H9 (cell line): ENCODE data around the gene TRIM54. TPM values are rescaled to one million over a fixed set of nuclear protein-coding genes. Genes with fewer than 3 reads are reported as not detected.

Source experiments
- DNase-seq: peaks from one replicate; pipeline ENCODE4 v3.0.0-alpha.2; 2017
- H2AFZ ChIP-seq: one replicate; pipeline ENCODE4 v1.6.1; 2013; ENCODE audit warnings: mild to moderate bottlenecking, low read length, control low read depth, moderate library complexity
- H2AK5ac ChIP-seq: 2 replicates; pipeline ENCODE4 v1.6.1; 2013; ENCODE audit warnings: low read length, control low read depth, mixed read lengths; ENCODE audit not compliant: insufficient read length
- H2BK120ac ChIP-seq: one replicate; pipeline ENCODE4 v1.6.1; 2013; ENCODE audit warnings: low read depth, mild to moderate bottlenecking, low read length, control low read depth, inconsistent platforms; ENCODE audit not compliant: poor library complexity, severe bottlenecking
- H2BK12ac ChIP-seq: 2 replicates; pipeline ENCODE4 v1.6.1; 2013; ENCODE audit warnings: low read length, control low read depth, mixed read lengths, low read depth; ENCODE audit not compliant: insufficient read length
- H2BK15ac ChIP-seq: 2 replicates; pipeline ENCODE4 v1.6.1; 2013; ENCODE audit warnings: low read depth, low read length, control low read depth
- H2BK20ac ChIP-seq: one replicate; pipeline ENCODE4 v1.6.1; 2013; ENCODE audit warnings: low read depth, mild to moderate bottlenecking, low read length, control low read depth, inconsistent platforms; ENCODE audit not compliant: poor library complexity, severe bottlenecking
- H2BK5ac ChIP-seq: 2 replicates; pipeline ENCODE4 v1.6.1; 2013; ENCODE audit warnings: low read length, control low read depth, mixed read lengths; ENCODE audit not compliant: insufficient read length
- H3K14ac ChIP-seq: 2 replicates; pipeline ENCODE4 v1.6.1; 2013; ENCODE audit warnings: low read length, control low read depth; ENCODE audit not compliant: insufficient read depth
- H3K18ac ChIP-seq: 2 replicates; pipeline ENCODE4 v1.6.1; 2013; ENCODE audit warnings: low read depth, mild to moderate bottlenecking, mixed read lengths, low read length, control low read depth; ENCODE audit not compliant: insufficient read length
- H3K23ac ChIP-seq: 2 replicates; pipeline ENCODE4 v1.6.1; 2013; ENCODE audit warnings: low read length, control low read depth, mixed read lengths, low read depth; ENCODE audit not compliant: insufficient read length
- H3K23me2 ChIP-seq: 2 replicates; pipeline ENCODE4 v1.6.1; 2013; ENCODE audit warnings: low read depth, mild to moderate bottlenecking, mixed read lengths, low read length, control low read depth; ENCODE audit not compliant: insufficient read length, poor library complexity, severe bottlenecking
- H3K27ac ChIP-seq: 2 replicates; pipeline ENCODE4 v1.5.1; 2013; ENCODE audit warnings: low read length, control low read depth, mixed read lengths, low read depth; ENCODE audit not compliant: insufficient read length
- H3K27me3 ChIP-seq: 2 replicates; pipeline ENCODE4 v1.6.1; 2013; ENCODE audit warnings: low read length, control low read depth, inconsistent platforms; ENCODE audit not compliant: insufficient read depth
- H3K4ac ChIP-seq: 2 replicates; pipeline ENCODE4 v1.6.1; 2013; ENCODE audit warnings: low read depth, mild to moderate bottlenecking, control low read depth, inconsistent platforms, low read length, moderate library complexity
- H3K4me1 ChIP-seq: 2 replicates; pipeline ENCODE4 v1.6.1; 2013; ENCODE audit warnings: low read length, control low read depth, inconsistent platforms; ENCODE audit not compliant: insufficient read depth
- H3K4me2 ChIP-seq: 2 replicates; pipeline ENCODE4 v1.6.1; 2013; ENCODE audit warnings: low read length, control low read depth, mixed read lengths; ENCODE audit not compliant: insufficient read length, insufficient read depth
- H3K56ac ChIP-seq: 2 replicates; pipeline ENCODE4 v1.6.1; 2013; ENCODE audit warnings: low read depth, mild to moderate bottlenecking, mixed read lengths, low read length, control low read depth; ENCODE audit not compliant: insufficient read length
- H3K79me1 ChIP-seq: 2 replicates; pipeline ENCODE4 v1.6.1; 2013; ENCODE audit warnings: low read depth, mild to moderate bottlenecking, moderate library complexity, low read length, control low read depth, inconsistent platforms; ENCODE audit not compliant: insufficient read depth, poor library complexity, severe bottlenecking
- H3K79me2 ChIP-seq: 2 replicates; pipeline ENCODE4 v1.6.1; 2013; ENCODE audit warnings: low read length, control low read depth, inconsistent platforms; ENCODE audit not compliant: insufficient read depth
- H3K9ac ChIP-seq: 2 replicates; pipeline ENCODE4 v1.6.1; 2013; ENCODE audit warnings: low read length, control low read depth, mixed read lengths; ENCODE audit not compliant: insufficient read length; ENCODE audit errors: extremely low read depth
- H3K9me3 ChIP-seq: one replicate; pipeline ENCODE4 v1.6.1; 2013; ENCODE audit warnings: low read depth, low read length, inconsistent platforms; ENCODE audit not compliant: control insufficient read depth
- H3T11ph ChIP-seq: one replicate; pipeline ENCODE4 v1.6.1; 2013; ENCODE audit warnings: mild to moderate bottlenecking, low read length, control low read depth, inconsistent platforms
- H4K20me1 ChIP-seq: one replicate; pipeline ENCODE4 v1.6.1; 2013; ENCODE audit not compliant: control insufficient read depth, insufficient read length, insufficient read depth
- H4K5ac ChIP-seq: 2 replicates; pipeline ENCODE4 v1.6.1; 2013; ENCODE audit warnings: low read depth, mild to moderate bottlenecking, mixed read lengths, low read length, control low read depth; ENCODE audit not compliant: insufficient read length
- H4K8ac ChIP-seq: replicated peaks from 2 replicates; pipeline ENCODE4 v1.6.1; 2013; ENCODE audit warnings: low read length, control low read depth, mixed read lengths, low read depth; ENCODE audit not compliant: insufficient read length
- H4K91ac ChIP-seq: 2 replicates; pipeline ENCODE4 v1.6.1; 2013; ENCODE audit warnings: low read depth, mild to moderate bottlenecking, moderate library complexity, mixed read lengths, low read length, control low read depth; ENCODE audit not compliant: insufficient read length
- H3K27ac Mint-ChIP-seq, 3 experiments: 2 replicates in 2 of 3; 3 replicates in 1 of 3; pipeline ENCODE4 v1.8.0; 2020 to 2021; ENCODE audit warnings: mixed read lengths in 3 of 3, mild to moderate bottlenecking in 1 of 3, moderate library complexity in 1 of 3
- H3K27me3 Mint-ChIP-seq: 2 replicates; pipeline ENCODE4 v1.8.0; 2021; ENCODE audit warnings: low read depth, mild to moderate bottlenecking, moderate library complexity, mixed read lengths
- H3K36me3 Mint-ChIP-seq, 3 experiments: 2 replicates in 2 of 3; 3 replicates in 1 of 3; pipeline ENCODE4 v1.8.0; 2020 to 2021; ENCODE audit warnings: low read depth in 3 of 3, mixed read lengths in 3 of 3; ENCODE audit not compliant: insufficient read depth in 1 of 3
- H3K4me1 Mint-ChIP-seq, 2 experiments: 2 replicates each; pipeline ENCODE4 v1.8.0; 2020; ENCODE audit warnings: mixed read lengths in 2 of 2
- H3K4me3 Mint-ChIP-seq, 2 experiments: 2 replicates in 1 of 2; 3 replicates in 1 of 2; pipeline ENCODE4 v1.8.0; 2020 to 2021; ENCODE audit warnings: mild to moderate bottlenecking in 2 of 2, mixed read lengths in 2 of 2, moderate library complexity in 1 of 2
- H3K9me3 Mint-ChIP-seq, 2 experiments: 2 replicates in 1 of 2; 3 replicates in 1 of 2; pipeline ENCODE4 v1.8.0; 2020; ENCODE audit warnings: mild to moderate bottlenecking in 2 of 2, mixed read lengths in 2 of 2, moderate library complexity in 1 of 2
- CTCF ChIP-seq: fragments of 200-600 bp; sonication (generic); conservative IDR thresholded peaks from 3 replicates; pipeline ENCODE4 v1.8.0; 2021; ENCODE audit warnings: antibody characterized with exemption, mild to moderate bottlenecking
- WGBS: extraction: QIAGEN DNeasy Blood & Tissue Kit; methylation state at CpG from one replicate; pipeline ENCODE4 v1.1.7; 2013; ENCODE audit warnings: missing lambda C conversion rate, low lambda C conversion rate, mixed read lengths; ENCODE audit not compliant: insufficient read length; ENCODE audit errors: extremely low coverage; 5-methylcytosine and 5-hydroxymethylcytosine counted together
- total RNA-seq: library from RNA; stranded (reverse); gene quantifications from 2 replicates; pipeline ENCODE4 v1.2.1, GENCODE V29; 2021

The TRIM54 gene
- total RNA-seq, 1 experiment from 2014 or later = 5.0 TPM

GRCh38 chr2:27270131-27270530 is 12.1 kb upstream of the TRIM54 start:
- Histone ChIP-seq H2BK5ac (no peak overlapping the region), H4K8ac (no peak overlapping the region), H4K5ac (no peak overlapping the region), H3K4ac (no peak overlapping the region), H3K79me1 (no peaks in the 10 kb centered on the region), H3K18ac (no peak overlapping the region), H2BK12ac (no peak overlapping the region), H3K4me1 (no peaks in the 10 kb centered on the region), H3K4me2 (no peak overlapping the region), H3K14ac (no peak overlapping the region), H3K23me2 (no peaks in the 10 kb centered on the region), H3K27ac (no peak overlapping the region), H2BK120ac (no peak overlapping the region), H3K79me2 (no peaks in the 10 kb centered on the region), H2BK20ac (no peak overlapping the region), H3K27me3 (peaks cover 10% of the 10 kb centered on the region; the same call in 1 of the 2 replicates), H3K9ac (no peak overlapping the region), H3K23ac (no peak overlapping the region), H3K9me3 (no peaks in the 10 kb centered on the region), H2AK5ac (no peak overlapping the region), H4K91ac (no peak overlapping the region), H3K56ac (no peak overlapping the region), H4K20me1 (no peaks in the 10 kb centered on the region), H2AFZ (no peak overlapping the region), H3T11ph (no peak overlapping the region), H2BK15ac (no peak overlapping the region)
- H3K4me3 Mint-ChIP-seq = no peak overlapping the region
- TF ChIP-seq CTCF = no peak
- no peaks in the 10 kb centered on the region; a peak in 2 of 7 replicates for H3K36me3 Mint-ChIP-seq
- peaks cover 16% of the 10 kb centered on the region for H3K27me3 Mint-ChIP-seq
- DNase-seq = no peak
- peaks cover 9 to 14% of the 10 kb centered on the region in 2 experiments for H3K4me1 Mint-ChIP-seq
- no CpG with 5 or more reads among the region's 3 CpGs for WGBS
- peaks cover 0 to 2% of the 10 kb centered on the region in 2 experiments; a peak in 2 of 5 replicates for H3K9me3 Mint-ChIP-seq
- no peak overlapping the region for H3K27ac Mint-ChIP-seq
